ENCODE results near the gene KCNH2.

The KCNH2 gene

DNA sequence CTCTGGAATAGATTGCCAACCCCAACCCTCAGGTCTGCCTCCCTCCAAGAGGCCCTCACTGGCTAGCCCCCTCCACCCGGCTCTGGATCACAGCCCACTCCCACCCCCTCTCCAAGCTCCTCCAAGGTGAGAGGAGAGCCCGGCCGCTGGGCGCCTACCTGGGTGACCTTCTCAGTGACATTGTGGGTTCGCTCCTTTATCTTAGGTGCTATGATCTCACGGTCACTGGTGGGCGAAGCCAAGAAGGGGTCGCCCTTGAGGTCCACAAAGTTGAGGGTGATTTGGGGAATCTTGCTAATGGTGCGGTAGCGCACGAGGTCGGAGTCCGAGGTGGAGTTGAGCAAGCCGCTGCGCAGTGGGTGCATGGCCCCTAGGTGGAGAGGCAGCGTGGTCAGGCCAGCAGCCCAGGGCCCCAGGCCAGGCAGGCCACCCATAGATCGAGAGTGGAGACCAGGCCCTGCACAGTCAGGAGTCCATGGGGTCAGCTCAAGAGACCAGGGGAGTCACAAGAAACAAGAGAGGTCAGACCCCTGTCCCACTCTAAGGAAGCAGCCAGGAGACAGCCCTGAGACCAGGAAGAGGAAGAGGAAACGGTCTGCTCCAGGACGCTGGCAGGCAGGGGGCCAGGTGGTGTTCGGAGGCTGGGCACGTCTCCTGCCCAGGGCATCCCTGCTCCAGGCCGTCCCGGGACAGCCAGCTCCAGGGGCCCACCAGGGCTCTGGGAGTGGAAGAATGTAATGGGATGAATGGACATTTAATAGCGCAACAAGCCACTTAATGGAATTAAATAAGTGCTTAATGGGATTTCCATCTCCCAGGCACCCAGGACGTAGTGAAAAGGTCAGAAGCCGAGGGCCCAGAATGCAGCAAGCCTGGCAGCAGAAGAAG lies 20.7 kb downstream of the KCNH2 start:
- DNase-seq = no peak

DNA sequence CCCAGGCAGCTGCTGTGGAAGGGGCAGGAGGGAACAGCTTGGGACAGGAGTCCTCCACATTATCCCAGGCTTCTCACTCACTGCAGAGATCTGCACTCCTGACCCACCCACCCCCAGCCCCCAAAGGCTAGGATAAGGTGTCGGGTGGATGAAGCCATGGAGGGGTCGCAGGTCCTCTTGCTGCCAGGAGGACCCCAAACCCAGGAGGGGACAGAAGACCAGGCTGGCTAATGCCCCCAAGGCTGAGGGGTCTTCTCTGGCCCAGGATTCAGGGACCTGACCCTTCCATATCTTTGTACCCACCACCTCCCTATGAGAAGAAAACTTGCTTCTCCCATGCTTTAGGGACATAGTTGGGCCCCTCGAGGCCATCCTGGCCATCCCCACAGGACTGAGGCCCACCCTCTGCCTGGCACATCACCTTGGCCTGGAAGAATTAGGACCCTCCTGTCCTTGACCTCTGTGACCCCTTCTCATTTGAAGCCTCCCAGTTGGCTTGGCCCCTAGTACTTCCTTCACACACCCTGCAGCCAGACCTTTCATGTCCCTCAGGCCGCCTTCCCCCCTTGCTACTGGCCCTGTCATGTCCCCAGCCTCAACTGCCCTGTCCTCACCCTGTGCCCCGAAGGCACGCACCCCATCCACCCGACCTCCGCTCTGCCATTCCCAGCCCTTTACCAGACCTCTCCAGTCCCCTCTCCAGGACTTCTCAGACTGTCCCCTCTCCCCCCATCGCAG lies 21.6 kb downstream of the KCNH2 start:
- DNase-seq = no peak

DNA sequence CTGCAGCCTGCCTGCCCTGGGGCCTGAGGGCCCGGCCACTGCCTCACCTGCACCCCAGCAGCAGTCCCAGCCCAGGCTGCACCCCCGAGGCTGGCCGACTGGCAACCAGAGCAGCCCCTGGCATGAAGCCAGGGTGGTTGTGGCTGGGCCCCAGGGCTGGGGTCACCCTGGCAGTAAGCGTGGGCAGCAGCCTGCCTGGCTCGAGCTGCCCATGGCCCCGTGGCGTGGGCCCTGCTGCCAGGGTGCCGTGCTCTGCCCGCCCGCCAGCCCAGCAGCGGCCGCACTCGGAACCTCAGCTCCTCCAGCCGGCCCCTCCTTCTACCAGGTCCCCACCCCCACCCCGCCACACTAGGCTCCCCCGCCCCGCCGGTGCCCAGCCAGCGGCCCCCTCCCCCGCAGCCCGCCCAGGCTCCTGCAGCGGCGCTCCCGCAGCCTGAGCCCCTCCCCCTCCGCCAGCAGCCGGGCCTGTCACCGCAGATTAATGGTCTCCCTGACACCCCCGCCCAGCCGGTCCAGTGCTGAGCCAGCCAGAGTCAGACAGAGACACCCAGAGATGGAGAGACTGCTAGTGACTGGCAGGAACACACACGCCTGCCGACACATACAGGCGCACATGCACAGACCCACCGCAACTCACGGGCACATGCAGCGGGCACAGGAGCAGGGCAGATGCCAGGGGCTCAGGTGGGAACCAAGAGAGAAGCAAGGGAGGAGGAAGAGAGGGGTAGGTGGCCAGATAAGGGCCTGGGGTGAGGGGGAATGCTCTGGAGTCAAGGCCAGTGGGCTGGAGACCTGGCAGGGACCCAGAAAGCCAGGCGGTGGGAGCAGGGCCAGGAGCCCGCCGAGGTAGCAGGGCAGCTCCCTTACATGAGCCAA lies 22.4 kb downstream of the KCNH2 start:
- DNase-seq = no peak

DNA sequence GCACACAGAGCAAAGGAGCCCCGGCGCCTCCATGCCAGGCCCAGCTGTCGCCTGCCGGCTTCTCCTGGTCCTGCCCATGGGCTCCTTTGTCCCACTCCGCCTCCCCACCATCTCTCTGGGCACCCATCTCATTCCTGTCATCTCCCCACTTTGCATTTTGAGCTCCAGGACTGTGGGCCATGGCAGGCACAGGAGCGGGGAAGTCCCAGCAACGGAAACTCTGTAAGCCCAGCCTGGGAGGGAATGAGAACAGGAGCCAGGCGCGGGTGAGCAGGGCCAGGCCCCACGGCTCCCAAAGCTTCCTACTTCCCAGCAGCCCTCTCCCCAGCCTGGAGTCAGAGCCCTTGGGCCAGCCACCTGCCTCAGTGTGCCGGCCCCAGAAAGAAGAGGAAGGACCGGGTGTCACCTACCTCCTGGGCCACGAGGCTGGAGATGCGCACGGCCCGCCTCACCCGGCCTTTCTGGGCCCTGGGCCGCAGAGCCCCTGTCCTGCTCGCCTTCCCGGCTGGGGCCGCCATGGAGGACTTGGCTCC lies 23.1 kb downstream of the KCNH2 start:
- DNase-seq = no peak

DNA sequence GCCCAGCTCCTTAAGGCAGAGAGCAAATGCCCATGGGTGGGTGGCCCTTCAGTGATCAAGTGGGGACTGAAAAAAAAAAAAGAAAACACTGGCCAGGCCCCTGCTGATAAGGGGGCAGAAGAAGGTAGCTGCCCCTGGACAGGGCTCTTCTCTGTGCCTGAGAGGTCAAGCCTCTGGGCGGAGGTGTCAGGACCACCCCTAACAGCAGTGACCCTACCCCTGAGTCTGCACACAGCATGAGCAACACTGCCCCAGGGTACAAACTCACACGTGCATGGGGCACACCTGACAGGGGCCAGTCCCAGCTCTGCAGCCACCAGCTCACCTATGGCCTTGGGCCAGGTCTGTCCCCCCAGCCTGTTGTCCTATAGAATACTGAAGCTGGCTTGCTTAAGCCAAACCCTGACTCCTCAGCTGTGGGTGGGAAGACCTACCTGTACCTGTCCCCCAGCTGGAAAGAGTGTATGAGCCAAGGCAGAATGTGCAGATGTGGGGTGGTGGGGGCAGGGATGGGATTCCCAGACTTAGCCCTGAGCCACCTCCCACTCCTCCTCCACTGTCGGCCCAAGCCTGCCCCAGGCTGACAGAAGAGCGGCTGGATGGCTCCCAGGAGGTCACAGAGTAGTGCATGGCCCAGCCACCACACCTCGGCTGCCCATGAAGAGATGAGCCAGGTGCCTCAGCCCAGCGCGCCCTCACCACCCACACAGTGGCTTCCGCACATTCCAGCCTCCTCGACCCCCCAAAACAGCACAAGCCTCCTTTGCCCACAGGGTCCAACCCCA lies 23.7 kb downstream of the KCNH2 start:
- DNase-seq = no peak

DNA sequence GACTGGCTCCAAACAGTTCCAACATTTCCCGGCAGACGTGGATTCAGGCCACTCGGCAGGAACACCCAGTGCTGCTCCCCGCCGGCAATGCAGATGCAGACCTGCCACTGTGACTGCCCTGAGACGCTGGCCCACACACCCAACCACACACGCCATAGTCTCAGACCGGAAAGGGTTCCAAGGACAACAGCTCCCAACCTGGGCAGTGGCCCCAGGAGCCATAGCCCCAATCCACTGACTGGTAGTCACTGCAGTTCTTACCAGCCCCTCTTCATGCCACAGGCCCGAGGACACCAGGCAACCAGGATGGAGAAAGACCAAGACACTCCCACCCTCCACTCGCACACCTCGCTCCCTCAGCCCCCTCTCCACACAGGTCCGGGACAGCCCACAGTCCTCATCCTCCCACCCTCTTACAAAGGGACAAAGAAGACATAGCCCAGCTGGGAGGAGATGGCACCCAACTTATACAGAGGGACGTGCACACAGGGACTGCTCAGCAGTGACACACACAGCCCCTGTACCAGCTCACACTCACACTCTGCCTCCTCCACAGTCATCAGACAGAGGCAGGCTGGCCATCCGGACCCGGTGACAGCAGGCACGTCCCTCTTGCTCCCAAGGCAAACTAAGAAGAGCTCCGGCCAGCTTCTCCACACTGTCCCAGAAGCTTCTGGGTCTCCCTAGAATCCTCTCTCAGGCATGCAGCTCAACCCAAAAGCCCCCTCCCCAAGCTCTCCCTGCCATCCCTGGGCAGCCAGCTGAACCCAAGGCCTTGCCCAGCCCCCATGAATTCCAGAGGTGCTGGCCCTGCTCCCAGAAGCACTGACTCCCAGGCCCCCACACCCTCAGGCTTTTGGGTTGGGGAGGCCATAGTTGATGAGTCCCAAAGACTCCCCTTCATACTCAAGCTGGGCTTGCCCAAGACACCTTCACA lies 24.8 kb downstream of the KCNH2 start:
- no peak for DNase-seq

DNA sequence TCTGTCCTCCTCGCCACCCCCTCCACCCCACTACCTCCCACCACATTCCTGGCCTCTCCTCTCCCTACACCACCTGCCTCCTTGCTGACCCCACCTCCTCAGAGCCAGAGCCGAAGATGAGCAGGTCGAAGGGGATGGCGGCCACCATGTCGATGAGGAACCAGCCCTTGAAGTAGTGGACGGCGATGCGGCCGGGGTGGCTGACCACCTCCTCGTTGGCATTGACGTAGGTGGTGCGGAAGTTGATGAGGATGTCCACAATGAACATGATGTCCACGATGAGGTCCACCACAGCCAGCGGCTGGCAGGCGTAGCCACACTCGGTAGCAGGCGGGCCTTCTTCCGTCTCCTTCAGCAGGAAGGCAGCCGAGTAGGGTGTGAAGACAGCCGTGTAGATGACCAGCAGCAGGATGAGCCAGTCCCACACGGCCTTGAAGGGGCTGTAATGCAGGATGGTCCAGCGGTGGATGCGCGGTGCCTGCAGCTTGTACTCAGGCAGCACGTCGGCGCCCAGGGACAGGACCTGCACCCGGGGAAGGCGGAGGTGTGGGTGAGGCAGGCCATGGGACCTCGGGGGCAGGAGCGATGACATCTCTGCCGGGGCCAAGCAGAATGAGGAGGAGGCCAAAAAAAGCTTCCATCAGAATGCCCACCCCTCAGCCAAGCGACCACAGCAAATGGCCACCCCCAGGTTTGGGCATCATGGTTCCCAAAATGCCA lies 25.6 kb downstream of the KCNH2 start:
- no peak for DNase-seq

DNA sequence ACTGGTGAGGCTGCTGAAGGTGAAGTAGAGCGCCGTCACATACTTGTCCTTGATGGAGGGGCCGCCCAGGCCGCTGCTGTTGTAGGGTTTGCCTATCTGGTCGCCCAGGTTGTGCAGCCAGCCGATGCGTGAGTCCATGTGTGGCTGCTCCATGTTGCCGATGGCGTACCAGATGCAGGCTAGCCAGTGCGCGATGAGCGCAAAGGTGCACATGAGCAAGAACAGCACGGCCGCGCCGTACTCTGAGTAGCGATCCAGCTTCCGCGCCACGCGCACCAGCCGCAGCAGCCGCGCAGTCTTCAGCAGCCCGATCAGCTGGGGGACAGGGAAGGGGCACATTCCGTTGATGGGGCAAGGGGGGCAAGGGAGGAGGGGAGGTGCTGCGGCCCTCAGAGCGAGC lies 26.6 kb downstream of the KCNH2 start:
- no peak for DNase-seq

DNA sequence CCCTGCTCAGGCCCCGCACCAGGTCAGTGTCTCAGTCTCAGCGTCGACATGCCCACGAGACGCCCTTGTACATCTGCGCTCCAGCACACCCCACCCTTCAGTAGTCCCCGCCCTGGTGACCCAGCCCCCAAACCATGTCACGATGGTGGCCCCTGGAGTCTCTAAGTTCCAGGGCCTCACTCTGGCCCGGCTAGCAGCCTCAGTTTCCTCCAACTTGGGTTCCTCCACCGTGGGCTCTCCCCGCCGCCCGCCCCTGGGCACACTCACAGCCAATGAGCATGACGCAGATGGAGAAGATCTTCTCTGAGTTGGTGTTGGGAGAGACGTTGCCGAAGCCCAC lies 27.0 kb downstream of the KCNH2 start:
- DNase-seq = no peak

DNA sequence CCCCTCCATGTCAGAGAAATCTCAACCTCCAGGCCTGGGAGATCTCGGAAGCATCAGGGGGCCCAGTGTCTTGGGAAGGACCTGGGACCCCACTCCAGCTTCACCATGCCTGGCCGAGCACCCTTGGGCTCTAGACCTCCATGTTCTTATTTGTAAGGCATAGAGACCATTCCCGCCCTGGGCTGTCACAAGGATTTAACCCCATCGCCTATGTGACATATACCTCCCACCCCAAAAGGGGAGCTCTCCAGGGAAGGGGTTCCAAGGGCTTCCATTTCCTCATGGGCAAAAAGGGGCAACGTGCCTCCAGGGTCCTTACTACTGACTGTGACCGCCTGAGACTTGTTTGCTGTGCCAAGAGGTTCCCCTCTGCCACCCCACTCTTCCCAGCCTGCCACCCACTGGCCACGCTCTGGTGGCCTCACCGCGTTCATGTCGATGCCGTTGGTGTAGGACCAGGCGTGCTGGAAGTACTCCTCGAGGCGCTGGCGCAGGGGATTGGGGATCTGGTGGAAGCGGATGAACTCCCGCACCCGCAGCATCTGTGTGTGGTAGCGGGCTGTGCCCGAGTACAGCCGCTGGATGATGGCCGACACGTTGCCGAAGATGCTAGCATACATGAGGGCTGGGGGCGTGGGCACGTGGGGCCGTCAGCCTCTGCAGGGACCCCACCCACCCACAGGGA lies 27.5 kb downstream of the KCNH2 start:
- no peak for DNase-seq

DNA sequence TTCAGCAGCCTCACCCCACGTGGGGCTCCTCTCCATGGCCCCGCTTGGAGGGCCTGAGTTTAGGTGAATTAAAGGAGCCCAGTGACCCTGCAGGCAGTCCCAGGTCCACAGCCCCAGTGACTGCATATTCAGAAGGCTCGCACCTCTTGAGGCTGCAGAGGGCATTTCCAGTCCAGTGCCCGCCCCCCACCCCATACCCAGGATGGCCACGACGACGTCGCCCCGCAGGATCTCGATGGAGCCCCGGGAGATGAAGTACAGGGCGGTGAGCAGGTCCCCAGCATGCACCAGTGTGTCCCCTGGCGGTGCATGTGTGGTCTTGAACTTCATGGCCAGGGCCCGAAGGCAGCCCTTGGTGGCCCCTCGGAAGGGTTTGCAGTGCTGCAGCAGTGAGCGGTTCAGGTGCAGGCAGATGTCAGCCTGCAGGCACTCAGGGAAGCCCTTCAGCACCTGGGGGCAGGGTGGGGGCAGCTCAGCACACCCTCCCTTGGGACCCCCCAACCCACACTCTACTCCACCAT lies 28.1 kb downstream of the KCNH2 start:
- DNase-seq = no peak

DNA sequence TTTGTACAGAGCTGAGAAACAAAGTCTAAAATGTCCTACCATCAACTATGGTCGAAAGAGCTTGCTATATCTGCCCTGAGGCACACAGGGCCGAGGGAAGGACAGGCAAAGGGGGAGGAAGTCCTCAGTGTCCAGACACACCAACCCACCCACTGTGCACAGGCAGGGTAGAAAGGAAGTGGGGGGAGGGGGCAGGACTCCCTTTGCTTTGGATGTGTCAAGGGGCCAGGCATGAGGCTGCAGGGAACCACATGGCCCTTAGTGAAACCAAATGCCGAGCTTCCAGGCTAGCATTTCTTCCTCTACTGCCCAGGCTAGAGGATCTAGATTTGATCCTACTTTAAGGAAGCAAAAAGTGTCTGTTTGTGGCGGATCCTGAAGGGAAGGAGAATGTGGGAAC lies 28.6 kb downstream of the KCNH2 start:
- no peak for DNase-seq

DNA sequence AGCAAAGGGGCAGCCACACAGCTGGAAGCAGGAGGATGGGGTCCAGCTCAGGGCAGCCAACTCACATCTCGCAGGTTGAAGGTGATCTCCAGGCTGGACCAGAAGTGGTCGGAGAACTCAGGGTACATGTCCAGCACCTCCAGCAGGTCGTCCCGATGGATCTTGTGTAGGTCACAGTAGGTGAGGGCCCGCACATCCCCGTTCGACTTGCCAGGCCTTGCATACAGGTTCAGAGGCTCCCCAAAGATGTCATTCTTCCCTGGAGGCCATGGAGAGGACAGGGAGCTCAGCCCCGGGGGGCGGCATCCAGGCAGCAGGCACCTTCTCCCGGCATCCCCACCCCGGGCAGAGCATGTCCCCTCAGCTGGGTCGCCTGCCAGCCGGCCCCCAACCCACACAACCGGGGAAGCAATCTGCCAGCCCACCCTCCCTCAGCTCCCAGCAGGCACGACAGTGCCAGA lies 29.3 kb downstream of the KCNH2 start:
- no peak for DNase-seq

DNA sequence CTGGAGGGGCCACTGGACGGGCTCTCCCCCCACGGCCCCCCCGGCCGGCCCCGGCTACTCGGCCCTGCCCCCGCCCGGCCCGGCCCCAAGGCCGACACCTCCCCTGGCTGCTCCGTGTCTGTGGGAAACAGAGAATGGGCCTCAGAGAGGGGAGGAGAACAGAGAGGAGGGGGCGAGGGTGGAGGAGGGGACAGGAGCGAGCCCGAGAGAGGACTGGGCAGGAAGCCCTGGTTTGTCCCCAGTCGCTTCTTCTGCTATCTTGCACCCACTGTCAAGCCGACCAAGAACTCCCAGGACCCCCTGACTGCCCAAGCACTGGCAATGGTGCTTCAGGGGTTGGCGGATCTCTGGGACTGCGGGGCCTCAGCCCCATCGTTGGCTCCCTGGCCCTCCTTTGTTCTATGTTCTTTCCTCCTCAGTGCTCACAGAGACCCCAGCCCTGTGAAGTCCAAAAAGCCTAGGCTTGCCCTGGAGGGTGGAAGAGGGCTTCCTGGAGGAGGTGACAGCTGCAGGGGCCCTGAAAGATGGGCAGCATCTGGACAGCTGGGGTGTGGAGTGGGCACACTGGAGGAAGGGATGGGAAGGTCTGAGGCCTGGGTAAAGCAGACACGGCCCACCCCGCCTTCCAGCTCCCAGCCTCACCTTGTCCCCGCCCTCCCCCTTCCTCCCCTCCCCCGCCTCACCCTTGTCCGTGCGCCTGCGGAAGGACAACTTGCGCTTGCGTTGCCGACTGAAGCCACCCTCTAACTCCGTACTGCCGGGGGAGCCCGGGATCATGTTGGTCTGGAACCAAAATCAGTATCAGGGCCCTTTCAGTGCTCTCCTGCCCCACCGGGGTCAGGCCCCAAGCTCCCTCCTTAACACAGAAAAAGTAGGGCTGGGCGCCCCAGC lies 30.1 kb downstream of the KCNH2 start:
- DNase-seq = no peak

DNA sequence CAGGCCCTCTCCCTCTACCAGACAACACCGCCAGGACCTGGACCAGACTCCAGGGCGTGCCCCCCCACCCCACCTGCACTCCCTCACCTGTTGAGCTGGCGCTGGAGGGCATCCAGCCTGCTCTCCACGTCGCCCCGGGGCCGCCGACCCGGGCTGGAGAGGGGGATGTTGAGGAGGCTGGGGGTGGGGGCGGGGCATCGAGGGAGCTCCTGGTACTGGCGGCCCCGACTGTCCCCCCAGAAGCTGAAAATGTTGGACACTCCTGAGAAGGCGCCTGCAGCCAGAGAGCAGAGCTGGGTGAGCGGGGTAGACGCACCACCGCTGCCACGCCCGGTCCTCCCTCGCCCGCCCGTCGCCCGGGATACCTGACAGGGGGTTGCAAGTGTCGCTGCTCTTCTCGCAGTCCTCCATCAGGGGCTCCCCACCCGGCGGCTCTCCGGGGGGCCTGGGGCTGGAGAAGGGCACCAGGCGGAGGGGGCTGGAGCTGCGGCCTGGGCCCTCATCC lies 30.8 kb downstream of the KCNH2 start:
- no peak for DNase-seq

DNA sequence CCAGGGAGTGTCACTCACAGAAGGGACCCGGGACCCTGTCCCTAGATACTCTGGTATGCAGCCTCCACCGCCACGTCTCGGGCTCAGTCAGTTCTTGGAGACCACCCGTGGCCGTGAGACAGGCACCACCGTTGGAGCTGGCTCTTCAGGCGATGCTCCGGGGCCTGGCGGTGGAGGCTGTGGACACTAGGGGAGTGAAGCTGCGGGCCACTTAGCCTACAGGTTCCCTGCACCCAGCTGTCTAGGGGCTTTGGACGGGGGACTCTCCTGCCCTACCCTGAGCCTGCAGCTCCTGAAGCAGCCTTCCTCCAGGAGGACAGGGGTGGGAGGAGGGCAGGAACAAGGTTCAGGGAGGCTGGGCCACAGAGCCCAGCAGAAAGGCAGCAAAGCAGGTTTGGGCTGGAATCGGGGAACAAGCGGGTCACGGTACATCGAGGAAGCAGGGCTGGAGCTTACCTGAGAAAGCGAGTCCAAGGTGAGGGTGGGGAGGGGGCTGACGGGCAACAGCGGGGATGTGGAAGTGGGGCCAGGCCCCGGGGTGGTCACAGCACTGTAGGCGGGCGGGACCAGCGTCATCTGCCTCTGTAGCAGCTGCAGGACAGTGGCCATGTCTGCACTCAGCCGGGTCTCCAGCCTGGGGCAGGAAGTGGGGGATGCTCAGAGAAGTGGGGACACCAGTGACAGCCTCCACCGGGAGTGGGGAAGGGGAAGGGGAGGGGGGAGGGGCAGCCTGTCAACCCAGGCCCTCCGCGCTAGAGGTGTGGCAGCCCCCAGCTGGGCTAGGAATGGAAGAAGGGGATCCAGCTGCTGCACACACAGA lies 31.5 kb downstream of the KCNH2 start:
- DNase-seq = no peak

DNA sequence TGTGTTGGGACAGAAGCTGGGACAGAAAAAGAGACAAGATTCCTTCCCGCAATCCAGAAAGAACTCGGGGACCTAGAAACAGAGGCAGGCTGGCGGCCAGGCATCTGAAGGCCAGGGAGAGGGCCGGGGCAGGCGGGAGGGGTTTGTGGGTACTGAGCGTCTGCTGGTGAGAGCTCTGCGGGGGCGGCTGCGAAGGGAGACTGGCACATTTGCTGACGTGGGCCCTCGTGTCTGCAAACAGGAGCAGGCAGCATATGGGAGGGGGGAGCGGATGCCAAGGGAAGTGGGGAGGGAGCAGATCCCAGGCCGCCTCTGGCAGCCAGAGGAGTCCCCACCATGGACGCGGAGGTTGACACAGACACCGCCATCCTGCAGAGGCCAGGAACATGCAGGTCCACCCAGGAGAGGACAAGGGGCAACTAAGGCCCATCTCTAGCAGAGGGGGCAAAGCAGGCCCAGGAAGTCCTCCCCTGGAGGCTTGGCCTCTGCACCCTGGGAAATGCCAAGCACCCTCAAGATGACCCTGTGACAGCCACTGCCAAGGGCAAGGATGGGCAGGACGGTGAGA lies 32.2 kb downstream of the KCNH2 start:
- no peak for DNase-seq
